Measurements from ENCODE around the gene ANO4. TPM values are rescaled to one million over a fixed set of nuclear protein-coding genes. Genes with fewer than 3 reads are reported as not detected.

Gene ANO4
- total RNA-seq, 1 experiment from 2014 or later: 5.7 TPM

DNA sequence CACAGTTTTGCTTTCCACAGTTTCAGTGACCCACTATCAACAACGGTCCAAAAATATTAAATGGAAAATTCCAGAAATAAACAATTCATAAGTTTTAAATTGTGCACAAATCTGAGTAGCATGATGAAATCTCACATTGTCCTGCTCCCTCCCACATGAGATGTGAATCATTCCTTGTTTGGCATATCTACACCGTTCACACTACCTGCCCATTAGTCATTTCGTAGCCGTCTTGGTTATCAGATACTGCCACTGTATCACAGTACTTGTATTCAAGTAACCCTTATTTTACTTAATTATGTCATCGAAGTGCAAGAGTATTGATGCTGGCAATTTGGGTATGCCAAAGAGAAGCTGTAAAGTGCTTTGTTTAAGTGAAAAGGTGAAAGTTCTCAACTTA is 270.1 kb downstream of the ANO4 start:
- H2BK20ac ChIP-seq (ENCODE audit: low read depth, low read length, poor library complexity, severe bottlenecking): no peak overlapping the region
- Mint-ChIP-seq H3K4me1 (no peaks in the 10 kb centered on the region), H3K27me3 (ENCODE audit: low read depth) (no peaks in the 10 kb centered on the region), H3K9me3 (peaks cover 8 to 12% of the 10 kb centered on the region in 2 experiments; a peak in 4 of 5 replicates), H3K4me3 (no peak overlapping the region), H3K27ac (no peak overlapping the region), H3K36me3 (ENCODE audit: insufficient read depth in 1 of 3, low read depth in 3 of 3) (peaks cover 0 to 15% (median 2%) of the 10 kb centered on the region in 3 experiments; a peak in 6 of 7 replicates)
- no peak overlapping the region for H2BK5ac ChIP-seq (ENCODE audit: insufficient read length, low read length)
- WGBS (ENCODE audit: extremely low coverage, insufficient read length, low lambda C conversion rate): no CpG with 5 or more reads among the region's 5 CpGs
- no peak overlapping the region for H3K9ac ChIP-seq (ENCODE audit: extremely low read depth, insufficient read length, low read length)
- no peak overlapping the region for H3K4me2 ChIP-seq (ENCODE audit: insufficient read depth, insufficient read length, low read length)
- H4K20me1 ChIP-seq (ENCODE audit: control insufficient read depth, insufficient read depth, insufficient read length): no peaks in the 10 kb centered on the region
- no peak overlapping the region for H3T11ph ChIP-seq (ENCODE audit: low read length)
- H3K4ac ChIP-seq (ENCODE audit: low read depth, low read length): no peak overlapping the region
- no peak overlapping the region for H3K23ac ChIP-seq (ENCODE audit: insufficient read length, low read depth, low read length)
- no peak overlapping the region for H4K91ac ChIP-seq (ENCODE audit: insufficient read length, low read depth, low read length)
- H2BK15ac ChIP-seq (ENCODE audit: low read depth, low read length): no peak overlapping the region
- no peak overlapping the region for H2AFZ ChIP-seq (ENCODE audit: low read length)
- no peak overlapping the region for H2AK5ac ChIP-seq (ENCODE audit: insufficient read length, low read length)
- H4K5ac ChIP-seq (ENCODE audit: insufficient read length, low read depth, low read length): no peak overlapping the region
- no peak overlapping the region for H3K18ac ChIP-seq (ENCODE audit: insufficient read length, low read depth, low read length)
- H4K8ac ChIP-seq (replicated peaks; ENCODE audit: insufficient read length, low read depth, low read length): no peak overlapping the region
- no peaks in the 10 kb centered on the region for H3K4me1 ChIP-seq (ENCODE audit: insufficient read depth, low read length)
- no peaks in the 10 kb centered on the region for H3K9me3 ChIP-seq (ENCODE audit: control insufficient read depth, low read depth, low read length)
- H3K23me2 ChIP-seq (ENCODE audit: insufficient read length, low read depth, low read length, poor library complexity, severe bottlenecking): no peaks in the 10 kb centered on the region
- DNase-seq: no peak
- no peak overlapping the region for H2BK12ac ChIP-seq (ENCODE audit: insufficient read length, low read depth, low read length)
- no peak for TF ChIP-seq CTCF (conservative IDR thresholded peaks at IDR 0.05)
- H3K56ac ChIP-seq (ENCODE audit: insufficient read length, low read depth, low read length): no peak overlapping the region
- H3K79me1 ChIP-seq (ENCODE audit: insufficient read depth, low read depth, low read length, poor library complexity, severe bottlenecking): no peaks in the 10 kb centered on the region
- no peaks in the 10 kb centered on the region for H3K79me2 ChIP-seq (ENCODE audit: insufficient read depth, low read length)
- H3K27me3 ChIP-seq (ENCODE audit: insufficient read depth, low read length): no peaks in the 10 kb centered on the region
- H3K27ac ChIP-seq (ENCODE audit: insufficient read length, low read depth, low read length): no peak overlapping the region
- no peak overlapping the region for H2BK120ac ChIP-seq (ENCODE audit: low read depth, low read length, poor library complexity, severe bottlenecking)
- no peak overlapping the region for H3K14ac ChIP-seq (ENCODE audit: insufficient read depth, low read length)
